ENCODE measurements around the gene HERC2. TPM values are rescaled to one million over a fixed set of nuclear protein-coding genes. Genes with fewer than 3 reads are reported as not detected.

Gene HERC2
- total and polyA plus RNA-seq, 7 donors: 23.9 to 59.7 (median 41.1) TPM

DNA sequence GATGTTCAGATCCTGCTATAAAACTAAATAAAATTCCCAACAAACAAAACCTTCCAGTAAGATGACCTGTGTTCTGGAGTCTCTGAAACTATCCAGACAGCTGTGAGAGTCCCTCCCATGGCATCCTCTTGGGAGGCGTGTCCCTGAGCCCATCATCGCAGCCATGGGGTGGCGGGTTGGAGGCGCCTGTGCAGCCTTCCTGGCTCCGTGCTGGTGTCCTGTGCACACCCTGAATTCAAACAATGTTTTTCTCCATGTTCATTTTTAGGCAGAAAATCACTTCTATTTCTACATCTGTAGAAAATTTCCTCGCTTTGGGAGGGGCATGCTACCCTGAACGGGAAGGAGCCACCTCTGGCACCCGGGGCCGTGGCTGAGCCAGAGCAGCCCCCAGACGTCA lies 203.4 kb downstream of the HERC2 start:
- no peak for TF ChIP-seq CTCF (IDR thresholded peaks at IDR 0.05)
- no peak for DNase-seq
- WGBS, 3 donors: 91 to 96% (median 93%) methylated on average over 10 of the region's 10 CpGs
- no peak overlapping the region for H3K4me3 ChIP-seq
- no peak overlapping the region for H3K27ac ChIP-seq
- H3K9me3 ChIP-seq: no peaks in the 10 kb centered on the region
- peaks cover 0 to 92% of the 10 kb centered on the region in 2 donors for H3K36me3 ChIP-seq (ENCODE audit: insufficient read depth in 1 of 2, low read depth in 1 of 2)
- no peak for ATAC-seq
- no peaks in the 10 kb centered on the region for H3K4me1 ChIP-seq
- intact Hi-C loops (cut with DNase I): no loop called here
- H3K27me3 ChIP-seq (ENCODE audit: insufficient read depth in 3 of 3, low read length in 2 of 3): no peaks in the 10 kb centered on the region

DNA sequence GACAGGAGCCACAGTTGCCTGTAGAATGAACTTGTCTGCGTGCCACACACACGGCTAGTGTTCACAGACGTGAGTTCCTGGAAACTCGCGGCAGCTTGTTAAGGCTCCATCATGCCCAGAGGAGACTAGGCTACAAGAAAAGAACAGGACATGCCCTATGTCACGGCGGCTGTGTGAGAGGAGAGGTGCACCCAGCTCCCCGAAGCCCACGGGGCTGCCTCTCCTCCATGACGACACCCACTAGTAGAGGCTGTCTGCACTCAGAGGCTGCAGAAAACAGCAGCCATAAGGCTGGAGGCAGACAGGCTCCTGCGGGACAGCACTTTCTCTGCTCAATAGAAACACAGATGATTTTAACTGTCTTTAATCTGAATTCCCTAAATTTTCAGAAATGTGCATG lies 203.9 kb downstream of the HERC2 start:
- H3K4me1 ChIP-seq: no peaks in the 10 kb centered on the region
- peaks cover 0 to 92% of the 10 kb centered on the region in 2 donors for H3K36me3 ChIP-seq (ENCODE audit: insufficient read depth in 1 of 2, low read depth in 1 of 2)
- WGBS, 3 donors: 77 to 82% (median 82%) methylated on average over 11 of the region's 11 CpGs
- ATAC-seq (peak in 2 of 4 donors; percentile 28 to 39), DNase-seq (no peak)
- no peak overlapping the region for H3K27ac ChIP-seq
- H3K4me3 ChIP-seq: no peak overlapping the region
- TF ChIP-seq CTCF (IDR thresholded peaks at IDR 0.05): no peak
- intact Hi-C loops (cut with DNase I): no loop called here
- no peaks in the 10 kb centered on the region for H3K27me3 ChIP-seq (ENCODE audit: insufficient read depth in 3 of 3, low read length in 2 of 3)
- no peaks in the 10 kb centered on the region for H3K9me3 ChIP-seq

- WGBS, 3 donors: 83 to 89% (median 85%) methylated on average over 12 of the region's 12 CpGs
- no peaks in the 10 kb centered on the region for H3K27me3 ChIP-seq (ENCODE audit: insufficient read depth in 3 of 3, low read length in 2 of 3)
- DNase-seq (no peak), ATAC-seq (no peak)
- H3K36me3 ChIP-seq (ENCODE audit: insufficient read depth in 1 of 2, low read depth in 1 of 2): peaks cover 0 to 92% of the 10 kb centered on the region in 2 donors
- no peaks in the 10 kb centered on the region for H3K4me1 ChIP-seq
- no peak overlapping the region for H3K27ac ChIP-seq
- TF ChIP-seq CTCF (IDR thresholded peaks at IDR 0.05): no peak
- H3K4me3 ChIP-seq: no peak overlapping the region
- intact Hi-C loops (cut with DNase I): no loop called here
- no peaks in the 10 kb centered on the region for H3K9me3 ChIP-seq
Observed at GRCh38 chr15:28117432-28117990, 204.5 kb downstream of the HERC2 start.

DNA sequence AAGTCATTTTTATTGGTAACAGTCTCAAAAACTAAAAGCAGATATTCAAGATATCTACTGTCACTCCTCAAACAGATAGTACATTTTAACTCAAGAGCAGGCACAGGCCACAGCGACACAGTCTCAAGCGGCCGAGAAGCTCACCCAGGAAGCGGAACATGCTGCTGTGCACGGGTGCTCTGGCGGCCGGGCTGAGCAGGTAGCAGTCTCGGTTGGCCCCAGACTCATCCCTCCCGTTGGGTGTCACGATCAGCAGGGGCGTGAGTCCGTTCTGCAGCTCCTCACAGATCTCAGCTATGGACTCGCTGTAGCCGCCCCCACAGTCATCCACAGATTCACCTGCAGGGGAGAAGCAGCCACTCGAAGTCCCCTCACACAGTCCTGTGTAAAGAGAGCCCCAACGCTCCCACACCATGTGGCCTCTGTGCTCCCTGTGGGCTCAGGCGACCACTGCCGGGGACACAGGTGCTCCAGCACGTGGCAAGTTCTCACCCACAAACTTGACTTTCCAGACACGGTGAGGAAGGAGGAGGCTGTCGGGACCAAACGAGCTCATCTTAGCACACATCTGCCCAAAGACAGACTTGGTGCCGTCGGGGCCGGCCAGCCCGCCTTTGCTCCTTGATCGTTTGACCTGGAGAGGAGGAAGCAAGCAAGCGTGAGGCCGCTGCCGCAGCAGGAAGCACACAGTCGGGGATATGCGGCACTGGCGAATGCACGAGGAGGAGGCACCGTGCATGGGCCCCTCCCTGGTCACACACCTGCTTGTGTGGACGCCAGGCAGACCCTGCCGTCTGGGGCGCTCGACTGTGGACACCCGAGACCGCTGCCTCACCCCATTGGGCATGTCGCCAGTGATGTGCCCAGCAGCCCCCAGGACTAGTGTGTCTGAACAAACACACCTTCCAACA lies 205.2 kb downstream of the HERC2 start:
- ATAC-seq: no peak
- no peak for TF ChIP-seq CTCF (IDR thresholded peaks at IDR 0.05)

More for the DNA sequence above, 205.2 kb downstream of the HERC2 start:
- 90 to 93% (median 91%) methylated on average over 42 of the region's 42 CpGs for WGBS, 3 donors
- no peak overlapping the region for H3K4me3 ChIP-seq
- peaks cover 0 to 94% of the 10 kb centered on the region in 2 donors for H3K36me3 ChIP-seq (ENCODE audit: insufficient read depth in 1 of 2, low read depth in 1 of 2)
- no peaks in the 10 kb centered on the region for H3K9me3 ChIP-seq
- DNase-seq: no peak
- intact Hi-C loops (cut with DNase I): no loop called here
- H3K27ac ChIP-seq: no peak overlapping the region
- no peaks in the 10 kb centered on the region for H3K4me1 ChIP-seq
- no peaks in the 10 kb centered on the region for H3K27me3 ChIP-seq (ENCODE audit: insufficient read depth in 3 of 3, low read length in 2 of 3)

Measured in psoas muscle (tissue), 8 donors.